Activated T-helper 17 cell treated with anti-CD3 and anti-CD28 coated beads, Interleukin-2, amount 50 U/mL, for 72 hours (primary cell): ENCODE measurements around the gene SLC30A7. TPM values are rescaled to one million over a fixed set of nuclear protein-coding genes. Genes with fewer than 3 reads are reported as not detected.
"Not testable (repeated sequence)": the region's sequence is repeated elsewhere in the genome, so short reads cannot be mapped to it uniquely, and the experiment has no call there.

Experiments
- ATAC-seq: fragments of 150-1000 bp; cut with Tn5 transposase; replicated peaks from 2 replicates; pipeline ENCODE4 v1.10.0; 2021; ENCODE audit warnings: mild to moderate bottlenecking, moderate library complexity
- H3K27ac Mint-ChIP-seq: one replicate; pipeline ENCODE4 v1.8.0; 2022; ENCODE audit warnings: mixed read lengths
- H3K27me3 Mint-ChIP-seq: one replicate; pipeline ENCODE4 v1.8.0; 2022; ENCODE audit warnings: mixed read lengths
- H3K36me3 Mint-ChIP-seq: one replicate; pipeline ENCODE4 v1.8.0; 2022; ENCODE audit warnings: low read depth, mild to moderate bottlenecking, mixed read lengths
- H3K4me1 Mint-ChIP-seq: one replicate; pipeline ENCODE4 v1.8.0; 2022; ENCODE audit warnings: mixed read lengths
- H3K4me3 Mint-ChIP-seq: one replicate; pipeline ENCODE4 v1.8.0; 2022; ENCODE audit warnings: mild to moderate bottlenecking, mixed read lengths
- H3K9me3 Mint-ChIP-seq: one replicate; pipeline ENCODE4 v1.8.0; 2022; ENCODE audit warnings: mixed read lengths
- total RNA-seq, 2 donors: library from RNA; stranded (reverse); gene quantifications; one replicate each; pipeline ENCODE4 v1.2.3, GENCODE V29; 2022

Gene SLC30A7
- total RNA-seq, 2 donors from 2014 or later, result 39.1 to 51.6 TPM

GRCh38 chr1:100905181-100905580, 9.3 kb downstream of the SLC30A7 start:
- peaks cover 98% of the 10 kb centered on the region for H3K36me3 Mint-ChIP-seq
- no peak overlapping the region for H3K27ac Mint-ChIP-seq
- no peaks in the 10 kb centered on the region for H3K9me3 Mint-ChIP-seq
- H3K4me3 Mint-ChIP-seq, result no peak overlapping the region
- no peaks in the 10 kb centered on the region for H3K27me3 Mint-ChIP-seq
- ATAC-seq, result no peak
- peaks cover 37% of the 10 kb centered on the region for H3K4me1 Mint-ChIP-seq

GRCh38 chr1:100907887-100908286, 12.0 kb downstream of the SLC30A7 start:
- ATAC-seq, result no peak
- H3K36me3 Mint-ChIP-seq, result peaks cover 98% of the 10 kb centered on the region
- no peaks in the 10 kb centered on the region for H3K9me3 Mint-ChIP-seq
- peaks cover 26% of the 10 kb centered on the region for H3K4me1 Mint-ChIP-seq
- peak overlapping the region; percentile 37 for H3K27ac Mint-ChIP-seq
- no peak overlapping the region for H3K4me3 Mint-ChIP-seq
- H3K27me3 Mint-ChIP-seq, result no peaks in the 10 kb centered on the region

GRCh38 chr1:100909018-100909417, 13.1 kb downstream of the SLC30A7 start:
- H3K4me3 Mint-ChIP-seq, result peak overlapping the region; percentile 6
- H3K36me3 Mint-ChIP-seq, result peaks cover 100% of the 10 kb centered on the region
- peak overlapping the region; percentile 32 for H3K27ac Mint-ChIP-seq
- H3K27me3 Mint-ChIP-seq, result no peaks in the 10 kb centered on the region
- peaks cover 25% of the 10 kb centered on the region for H3K4me1 Mint-ChIP-seq
- peak; percentile 85 for ATAC-seq
- no peaks in the 10 kb centered on the region for H3K9me3 Mint-ChIP-seq

GRCh38 chr1:100912019-100912418, 16.1 kb downstream of the SLC30A7 start:
- H3K4me1 Mint-ChIP-seq, result peaks cover 29% of the 10 kb centered on the region
- H3K36me3 Mint-ChIP-seq, result peaks cover 100% of the 10 kb centered on the region
- no peak for ATAC-seq
- no peaks in the 10 kb centered on the region for H3K9me3 Mint-ChIP-seq
- H3K27ac Mint-ChIP-seq, result no peak overlapping the region
- H3K4me3 Mint-ChIP-seq, result no peak overlapping the region
- no peaks in the 10 kb centered on the region for H3K27me3 Mint-ChIP-seq

GRCh38 chr1:100921110-100921706, 25.3 kb downstream of the SLC30A7 start:
- no peak for ATAC-seq
- no peaks in the 10 kb centered on the region for H3K27me3 Mint-ChIP-seq
- peaks cover 32% of the 10 kb centered on the region for H3K4me1 Mint-ChIP-seq
- H3K27ac Mint-ChIP-seq, result no peak overlapping the region
- peaks cover 67% of the 10 kb centered on the region for H3K36me3 Mint-ChIP-seq
- H3K9me3 Mint-ChIP-seq, result peaks cover 7% of the 10 kb centered on the region
- H3K4me3 Mint-ChIP-seq, result no peak overlapping the region

- no peak overlapping the region for H3K4me3 Mint-ChIP-seq
- peaks cover 44% of the 10 kb centered on the region for H3K36me3 Mint-ChIP-seq
- ATAC-seq, result peak; percentile 64
- no peak overlapping the region for H3K27ac Mint-ChIP-seq
- H3K9me3 Mint-ChIP-seq, result peaks cover 7% of the 10 kb centered on the region
- no peaks in the 10 kb centered on the region for H3K27me3 Mint-ChIP-seq
- peaks cover 26% of the 10 kb centered on the region for H3K4me1 Mint-ChIP-seq
Observed at GRCh38 chr1:100924212-100924611, 28.3 kb downstream of the SLC30A7 start.

- ATAC-seq, result peak; percentile 17
Observed at GRCh38 chr1:100924991-100925390, 29.1 kb downstream of the SLC30A7 start.

GRCh38 chr1:100926240-100926639, 30.4 kb downstream of the SLC30A7 start:
- Mint-ChIP-seq H3K4me1 (peaks cover 28% of the 10 kb centered on the region), H3K27me3 (no peaks in the 10 kb centered on the region), H3K36me3 (peaks cover 41% of the 10 kb centered on the region), H3K27ac (no peak overlapping the region), H3K9me3 (peaks cover 7% of the 10 kb centered on the region), H3K4me3 (no peak overlapping the region)
- ATAC-seq, result peak; percentile 72

More at GRCh38 chr1:100924991-100925390, 29.1 kb downstream of the SLC30A7 start:
- no peak overlapping the region for H3K27ac Mint-ChIP-seq
- peaks cover 26% of the 10 kb centered on the region for H3K4me1 Mint-ChIP-seq
- no peaks in the 10 kb centered on the region for H3K27me3 Mint-ChIP-seq
- peaks cover 7% of the 10 kb centered on the region for H3K9me3 Mint-ChIP-seq
- peaks cover 45% of the 10 kb centered on the region for H3K36me3 Mint-ChIP-seq
- no peak overlapping the region for H3K4me3 Mint-ChIP-seq

- ATAC-seq, result peak; percentile 50
- Mint-ChIP-seq H3K27me3 (no peaks in the 10 kb centered on the region), H3K4me3 (no peak overlapping the region), H3K27ac (no peak overlapping the region), H3K4me1 (peaks cover 30% of the 10 kb centered on the region), H3K9me3 (peaks cover 7% of the 10 kb centered on the region), H3K36me3 (peaks cover 40% of the 10 kb centered on the region)
Observed at GRCh38 chr1:100927276-100927675, 31.4 kb downstream of the SLC30A7 start.

- H3K9me3 Mint-ChIP-seq, result peaks cover 7% of the 10 kb centered on the region
- H3K4me3 Mint-ChIP-seq, result no peak overlapping the region
- no peaks in the 10 kb centered on the region for H3K27me3 Mint-ChIP-seq
- H3K4me1 Mint-ChIP-seq, result peaks cover 30% of the 10 kb centered on the region
- ATAC-seq, result peak; percentile 9
- no peak overlapping the region for H3K27ac Mint-ChIP-seq
- peaks cover 41% of the 10 kb centered on the region for H3K36me3 Mint-ChIP-seq
Observed at GRCh38 chr1:100928128-100928527, 32.2 kb downstream of the SLC30A7 start.

GRCh38 chr1:100930494-100930893, 34.6 kb downstream of the SLC30A7 start:
- H3K27ac Mint-ChIP-seq, result no peak overlapping the region

GRCh38 chr1:100931716-100932115, 35.8 kb downstream of the SLC30A7 start:
- Mint-ChIP-seq H3K27ac (peak overlapping the region; percentile 53), H3K36me3 (peaks cover 77% of the 10 kb centered on the region), H3K9me3 (no peaks in the 10 kb centered on the region), H3K27me3 (no peaks in the 10 kb centered on the region), H3K4me1 (peaks cover 18% of the 10 kb centered on the region), H3K4me3 (no peak overlapping the region)
- ATAC-seq, result no peak

More at GRCh38 chr1:100930494-100930893, 34.6 kb downstream of the SLC30A7 start:
- H3K27me3 Mint-ChIP-seq, result no peaks in the 10 kb centered on the region
- peaks cover under 1% of the 10 kb centered on the region for H3K9me3 Mint-ChIP-seq
- peaks cover 65% of the 10 kb centered on the region for H3K36me3 Mint-ChIP-seq
- H3K4me3 Mint-ChIP-seq, result peak overlapping the region; percentile 7
- H3K4me1 Mint-ChIP-seq, result peaks cover 25% of the 10 kb centered on the region
- ATAC-seq, result no peak

GRCh38 chr1:100933555-100933954, 37.7 kb downstream of the SLC30A7 start:
- not testable (repeated sequence) for ATAC-seq, H3K9me3 Mint-ChIP-seq, H3K27ac Mint-ChIP-seq, H3K27me3 Mint-ChIP-seq
- peaks cover 20% of the 10 kb centered on the region for H3K4me1 Mint-ChIP-seq
- peaks cover 95% of the 10 kb centered on the region for H3K36me3 Mint-ChIP-seq
- H3K4me3 Mint-ChIP-seq, result peak overlapping the region; percentile 5

- Mint-ChIP-seq H3K9me3 (peaks cover 6% of the 10 kb centered on the region), H3K36me3 (peaks cover 97% of the 10 kb centered on the region), H3K27me3 (no peaks in the 10 kb centered on the region), H3K4me3 (no peak overlapping the region), H3K27ac (no peak overlapping the region), H3K4me1 (peaks cover 30% of the 10 kb centered on the region)
- no peak for ATAC-seq
Observed at GRCh38 chr1:100936194-100936967, 40.5 kb downstream of the SLC30A7 start.

GRCh38 chr1:100941098-100941527, 45.2 kb downstream of the SLC30A7 start:
- H3K27ac Mint-ChIP-seq, result peak overlapping the region; percentile 96
- H3K4me3 Mint-ChIP-seq, result peak overlapping the region; percentile 57
- peak; percentile 94 for ATAC-seq
- peaks cover 15% of the 10 kb centered on the region for H3K9me3 Mint-ChIP-seq
- no peaks in the 10 kb centered on the region for H3K27me3 Mint-ChIP-seq
- peaks cover 95% of the 10 kb centered on the region for H3K36me3 Mint-ChIP-seq
- peaks cover 39% of the 10 kb centered on the region for H3K4me1 Mint-ChIP-seq
